HepG2 (cell line): ENCODE data around the gene MYCBPAP. TPM values are rescaled to one million over a fixed set of nuclear protein-coding genes. Genes with fewer than 3 reads are reported as not detected.

ENCODE experiments used
- ATAC-seq: fragments of 200-7000 bp; cut with Tn5 transposase; 3 replicates; pipeline ENCODE4 v1.9.1; 2020; ENCODE audit warnings: mild to moderate bottlenecking, moderate library complexity
- BruUV-seq: library from RNA; stranded (reverse); fragments of 400-500 nt; replicated peaks from 2 replicates; lab custom pipeline; 2021; lab: Mats Ljungman, UMichigan
- CTCF ChIA-PET: fragments of 300-600 bp; formaldehyde crosslinking; extraction: SDS; loops from one replicate; lab custom pipeline; 2021; ENCODE audit warnings: low total read pairs, inconsistent platforms, low intra/inter-chr PET ratio; lab: Yijun Ruan, JAX
- POLR2A ChIA-PET: fragments of 350-600 bp; sonication (Branson Sonifier 250); formaldehyde crosslinking; loops from one replicate; lab custom pipeline; 2020; ENCODE audit warnings: antibody characterized with exemption, inconsistent platforms; lab: Yijun Ruan, JAX
- DNase-seq: peaks from one replicate; pipeline ENCODE4 v3.0.0-alpha.2; 2015; ENCODE audit warnings: low spot score
- FAIRE-seq: peaks from 3 replicates; lab custom pipeline; 2011; peaks lifted over from hg19 to GRCh38; lab: Jason Lieb, UNC
- H2AFZ ChIP-seq: one replicate; pipeline ENCODE4 v1.6.1; 2011; ENCODE audit warnings: low read length, inconsistent platforms
- H3K27ac ChIP-seq: fragments of 300-600 bp; 3 replicates; pipeline ENCODE4 v1.8.0; 2011; ENCODE audit warnings: mixed run types, mild to moderate bottlenecking, mixed read lengths, low read length, inconsistent platforms; ENCODE audit not compliant: insufficient read depth; ENCODE audit errors: extremely low read length
- H3K27me3 ChIP-seq, 2 experiments: fragments of 200-600 bp in 1 of 2; 2 replicates in 1 of 2; 3 replicates in 1 of 2; pipeline versions ENCODE4 v1.6.0 to v1.8.0; 2011; ENCODE audit warnings: low read length in 2 of 2, mild to moderate bottlenecking in 2 of 2, moderate library complexity in 2 of 2, inconsistent platforms in 1 of 2; ENCODE audit not compliant: insufficient read depth in 2 of 2, control insufficient read depth in 1 of 2
- H3K36me3 ChIP-seq, 2 experiments: fragments of 200-600 bp in 1 of 2; replicated peaks in 1 of 2; 2 replicates in 1 of 2; 3 replicates in 1 of 2; pipeline versions ENCODE4 v1.5.1 to v1.8.0; 2011; ENCODE audit warnings: low read length in 2 of 2, inconsistent platforms in 1 of 2; ENCODE audit not compliant: insufficient read depth in 2 of 2, control insufficient read depth in 1 of 2
- H3K4me1 ChIP-seq: 2 replicates; pipeline ENCODE4 v1.5.1; 2012; ENCODE audit warnings: low read length, inconsistent platforms; ENCODE audit not compliant: insufficient read depth
- H3K4me2 ChIP-seq: 2 replicates; pipeline ENCODE4 v1.6.0; 2011; ENCODE audit warnings: low read depth, low read length, inconsistent platforms
- H3K4me3 ChIP-seq, 3 experiments: fragments of 200-600 bp in 1 of 3; sonication (generic), shearing (Covaris generic) in 1 of 3; replicated peaks in 1 of 3; 2 replicates each; pipeline ENCODE4 v1.5.1; 2011 to 2016; ENCODE audit warnings: low read length in 3 of 3, inconsistent platforms in 2 of 3, low read depth in 2 of 3, mild to moderate bottlenecking in 2 of 3, control low read depth in 1 of 3, mixed read lengths in 1 of 3; ENCODE audit not compliant: insufficient read depth in 1 of 3
- H3K79me2 ChIP-seq: one replicate; pipeline ENCODE4 v1.6.1; 2011; ENCODE audit warnings: low read length, inconsistent platforms; ENCODE audit not compliant: insufficient read depth
- H3K9ac ChIP-seq: 2 replicates; pipeline ENCODE4 v1.6.0; 2011; ENCODE audit warnings: mild to moderate bottlenecking, low read depth, low read length, inconsistent platforms; ENCODE audit not compliant: insufficient read depth
- H3K9me3 ChIP-seq: 2 replicates; pipeline ENCODE4 v1.5.1; 2012; ENCODE audit warnings: mild to moderate bottlenecking, low read length
- H4K20me1 ChIP-seq: 2 replicates; pipeline ENCODE4 v1.6.0; 2011; ENCODE audit warnings: inconsistent platforms, mild to moderate bottlenecking, low read length, moderate library complexity; ENCODE audit not compliant: insufficient read depth
- KAT7 ChIP-seq: IDR thresholded peaks from 2 replicates; pipeline ENCODE4 v1.6.1; 2018; ENCODE audit warnings: borderline replicate concordance, missing compliant biosample characterization
- ZBTB39 ChIP-seq: sonication (generic); formaldehyde crosslinking; IDR thresholded peaks from 2 replicates; pipeline ENCODE4 v1.5.0; 2020; ENCODE audit warnings: missing genetic modification reagents
- ZMYM3 ChIP-seq: sonication (generic); formaldehyde crosslinking; IDR thresholded peaks from 2 replicates; pipeline ENCODE4 v1.5.1; 2020; ENCODE audit warnings: mild to moderate bottlenecking, missing genetic modification reagents
- ZNF263 ChIP-seq: sonication (generic); formaldehyde crosslinking; IDR thresholded peaks from 2 replicates; pipeline ENCODE4 v1.4.0; 2020; ENCODE audit warnings: missing genetic modification reagents
- ZNF629 ChIP-seq: sonication (generic); formaldehyde crosslinking; conservative IDR thresholded peaks from 2 replicates; pipeline ENCODE4 v1.5.0; 2020; ENCODE audit warnings: missing genetic modification reagents
- WGBS: methylation state at CpG from one replicate; pipeline ENCODE4 v1.1.6; 2017; ENCODE audit warnings: low lambda C conversion rate; 5-methylcytosine and 5-hydroxymethylcytosine counted together
- in situ Hi-C: cut with HindIII; loops from 2 replicates; pipeline ENCODE4 v1.10.0; 2017; ENCODE audit warnings: low pct_unique_long_range_greater_than_20kb; ENCODE audit not compliant: extremely low pct_ligation_motif_present
- intact Hi-C: fragments of 100-400 bp; cut with micrococcal nuclease; formaldehyde crosslinking; loops from one replicate; pipeline ENCODE4 v1.10.0; 2022; ENCODE audit not compliant: unreplicated experiment
- polyA plus RNA-seq, 8 experiments: library from polyadenylated mRNA; depleted of rRNA in 3 of 8; stranded (reverse) in 7 of 8; unstranded in 1 of 8; fragments of >200 nt; fragmentation: Illumina TruSeq in 4 of 8; extraction: Trizol in 4 of 8; gene quantifications; 2 replicates each; pipeline versions ENCODE4 v1.2.1 to v1.2.3, GENCODE V29; 2011 to 2016; ENCODE audit warnings: low read depth in 4 of 8, missing spikeins in 1 of 8, mixed read lengths in 1 of 8; ENCODE audit not compliant: insufficient read depth in 1 of 8
- total RNA-seq, 5 experiments: library from RNA; depleted of rRNA; stranded (reverse); fragments of >200 nt; fragmentation: Illumina TruSeq; extraction: Trizol; gene quantifications; 2 replicates each; pipeline ENCODE4 v1.2.3, GENCODE V29; 2016; ENCODE audit warnings: low read depth in 1 of 5

The MYCBPAP gene
- total and polyA plus RNA-seq, 2 of the 13 experiments (the other 11 are each of a cell fraction or from before 2014, with no cell fraction given): 0.22 to 0.24 TPM

GRCh38 chr17:50498021-50498874 is 10.0 kb upstream of the MYCBPAP start:
- in situ Hi-C loops: no loop called here

More at GRCh38 chr17:50498021-50498874, 10.0 kb upstream of the MYCBPAP start:
- POLR2A ChIA-PET: no interaction called here
- Histone ChIP-seq H3K4me2 (no peak overlapping the region), H3K9me3 (no peaks in the 10 kb centered on the region), H3K27ac (no peak overlapping the region), H3K4me1 (peaks cover 14% of the 10 kb centered on the region), H3K4me3 (no peak overlapping the region), H4K20me1 (no peaks in the 10 kb centered on the region), H3K79me2 (no peaks in the 10 kb centered on the region), H2AFZ (no peak overlapping the region), H3K9ac (no peak overlapping the region), H3K36me3 (no peaks in the 10 kb centered on the region), H3K27me3 (no peaks in the 10 kb centered on the region; a peak in 4 of 5 replicates)
- no TSS peak for BruUV-seq
- intact Hi-C loops: no loop called here
- FAIRE-seq (no peak), ATAC-seq (no peak; the same call in 2 of the 3 replicates), DNase-seq (no peak)
- CTCF ChIA-PET: no interaction called here
- peak; percentile 33; the same call in 1 of the 2 replicates for TF ChIP-seq ZNF263 (CRISPR knock-in tag)
- no peak for TF ChIP-seq KAT7 (CRISPR knock-in tag)
- peak; percentile 91 for TF ChIP-seq ZNF629 (CRISPR knock-in tag)
- no peak for TF ChIP-seq ZBTB39
- 0 out of 2 replicates have a peak, but pooled peaks have one; percentile 29 for TF ChIP-seq ZMYM3 (CRISPR knock-in tag)
- 22% methylated on average over 7 of the region's 7 CpGs for WGBS
